ENCODE data around the gene PPP1R2.

PPP1R2 gene

DNA sequence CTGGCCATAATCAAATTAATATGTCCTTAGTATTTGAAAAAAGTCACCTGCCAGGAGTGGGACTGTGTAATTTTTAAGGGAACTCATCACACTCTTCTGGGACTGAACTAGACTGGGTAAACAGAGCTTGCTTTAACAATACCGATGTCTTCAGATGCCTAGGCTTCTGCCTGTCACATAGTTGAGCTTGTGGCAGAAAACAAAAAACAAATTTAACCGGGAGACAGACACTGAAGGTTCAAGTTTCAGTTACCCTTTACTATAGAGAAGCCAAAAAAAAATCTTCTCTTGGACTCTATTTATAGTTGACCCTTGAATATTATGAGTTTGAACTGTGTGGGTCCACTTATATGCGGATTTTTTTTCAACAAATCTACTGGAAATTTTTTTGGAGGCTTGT is 10.8 kb downstream of the PPP1R2 start:
- TF ChIP-seq, protein P1, sequence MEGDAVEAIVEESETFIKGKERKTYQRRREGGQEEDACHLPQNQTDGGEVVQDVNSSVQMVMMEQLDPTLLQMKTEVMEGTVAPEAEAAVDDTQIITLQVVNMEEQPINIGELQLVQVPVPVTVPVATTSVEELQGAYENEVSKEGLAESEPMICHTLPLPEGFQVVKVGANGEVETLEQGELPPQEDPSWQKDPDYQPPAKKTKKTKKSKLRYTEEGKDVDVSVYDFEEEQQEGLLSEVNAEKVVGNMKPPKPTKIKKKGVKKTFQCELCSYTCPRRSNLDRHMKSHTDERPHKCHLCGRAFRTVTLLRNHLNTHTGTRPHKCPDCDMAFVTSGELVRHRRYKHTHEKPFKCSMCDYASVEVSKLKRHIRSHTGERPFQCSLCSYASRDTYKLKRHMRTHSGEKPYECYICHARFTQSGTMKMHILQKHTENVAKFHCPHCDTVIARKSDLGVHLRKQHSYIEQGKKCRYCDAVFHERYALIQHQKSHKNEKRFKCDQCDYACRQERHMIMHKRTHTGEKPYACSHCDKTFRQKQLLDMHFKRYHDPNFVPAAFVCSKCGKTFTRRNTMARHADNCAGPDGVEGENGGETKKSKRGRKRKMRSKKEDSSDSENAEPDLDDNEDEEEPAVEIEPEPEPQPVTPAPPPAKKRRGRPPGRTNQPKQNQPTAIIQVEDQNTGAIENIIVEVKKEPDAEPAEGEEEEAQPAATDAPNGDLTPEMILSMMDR (IDR thresholded peaks at IDR 0.05; ENCODE audit: borderline replicate concordance, extremely low read depth, low read length, poor library complexity, severe bottlenecking) = no peak
- no peak for TF ChIP-seq EZH2 (IDR thresholded peaks at IDR 0.05; ENCODE audit: borderline replicate concordance, low read depth, low read length, severe bottlenecking)
- DNase-seq (no peak), ATAC-seq (ENCODE audit: insufficient read depth, low read depth) (no peak)
- Histone ChIP-seq H3K4me2 (ENCODE audit: insufficient read depth, low read length) (no peak overlapping the region), H3K9me3 (ENCODE audit: insufficient read depth, low read length, severe bottlenecking) (no peaks in the 10 kb centered on the region), H3K36me3 (ENCODE audit: insufficient read depth, low read length) (peaks cover 10% of the 10 kb centered on the region), H3K27me3 (ENCODE audit: insufficient read depth, low read length, poor library complexity) (no peaks in the 10 kb centered on the region), H3K4me1 (ENCODE audit: insufficient read depth, low read length) (no peaks in the 10 kb centered on the region; the same call in 1 of the 2 replicates), H3K9ac (ENCODE audit: low read depth, low read length) (no peak overlapping the region), H4K20me1 (ENCODE audit: insufficient read depth, low read length) (peaks cover 46% of the 10 kb centered on the region), H3K27ac (ENCODE audit: low read length) (no peak overlapping the region), H3K79me2 (ENCODE audit: insufficient read depth, low read length) (peaks cover 81% of the 10 kb centered on the region), H2AFZ (ENCODE audit: low read depth, low read length) (no peak overlapping the region), H3K4me3 (ENCODE audit: low read depth in 1 of 2, low read length in 2 of 2) (no peak overlapping the region)

DNA sequence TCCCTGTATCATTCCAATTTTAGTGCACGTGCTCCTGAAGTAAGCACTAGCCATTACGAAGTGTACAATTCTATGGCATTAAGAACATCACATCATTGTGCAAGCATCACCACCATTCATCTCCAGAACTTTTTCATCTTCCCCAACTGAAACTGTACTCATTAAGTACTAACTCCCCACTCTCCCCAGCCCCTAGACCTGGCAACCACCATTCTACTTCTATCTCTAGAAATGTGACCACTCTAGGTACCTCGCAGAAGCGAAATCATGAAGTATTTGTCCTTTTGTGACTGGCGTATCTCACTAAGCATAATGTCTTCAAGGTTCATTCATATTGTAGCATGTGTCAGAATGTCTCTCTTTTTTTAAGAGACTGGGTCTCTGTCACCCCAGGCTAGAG is 11.4 kb downstream of the PPP1R2 start:
- H3K9me3 ChIP-seq (ENCODE audit: insufficient read depth, low read length, severe bottlenecking) = no peaks in the 10 kb centered on the region
- H3K79me2 ChIP-seq (ENCODE audit: insufficient read depth, low read length) = peaks cover 74% of the 10 kb centered on the region
- TF ChIP-seq, protein P1 (IDR thresholded peaks at IDR 0.05; ENCODE audit: borderline replicate concordance, extremely low read depth, low read length, poor library complexity, severe bottlenecking) = no peak
- no peak for TF ChIP-seq EZH2 (IDR thresholded peaks at IDR 0.05; ENCODE audit: borderline replicate concordance, low read depth, low read length, severe bottlenecking)
- peaks cover 10% of the 10 kb centered on the region for H3K36me3 ChIP-seq (ENCODE audit: insufficient read depth, low read length)
- H3K27ac ChIP-seq (ENCODE audit: low read length) = no peak overlapping the region
- no peaks in the 10 kb centered on the region; the same call in 1 of the 2 replicates for H3K4me1 ChIP-seq (ENCODE audit: insufficient read depth, low read length)
- H2AFZ ChIP-seq (ENCODE audit: low read depth, low read length) = no peak overlapping the region
- no peak overlapping the region for H3K9ac ChIP-seq (ENCODE audit: low read depth, low read length)
- no peak overlapping the region for H3K4me2 ChIP-seq (ENCODE audit: insufficient read depth, low read length)
- peaks cover 42% of the 10 kb centered on the region for H4K20me1 ChIP-seq (ENCODE audit: insufficient read depth, low read length)
- no peaks in the 10 kb centered on the region for H3K27me3 ChIP-seq (ENCODE audit: insufficient read depth, low read length, poor library complexity)
- ATAC-seq (ENCODE audit: insufficient read depth, low read depth) = no peak
- DNase-seq = no peak
- no peak overlapping the region for H3K4me3 ChIP-seq (ENCODE audit: low read depth in 1 of 2, low read length in 2 of 2)

DNA sequence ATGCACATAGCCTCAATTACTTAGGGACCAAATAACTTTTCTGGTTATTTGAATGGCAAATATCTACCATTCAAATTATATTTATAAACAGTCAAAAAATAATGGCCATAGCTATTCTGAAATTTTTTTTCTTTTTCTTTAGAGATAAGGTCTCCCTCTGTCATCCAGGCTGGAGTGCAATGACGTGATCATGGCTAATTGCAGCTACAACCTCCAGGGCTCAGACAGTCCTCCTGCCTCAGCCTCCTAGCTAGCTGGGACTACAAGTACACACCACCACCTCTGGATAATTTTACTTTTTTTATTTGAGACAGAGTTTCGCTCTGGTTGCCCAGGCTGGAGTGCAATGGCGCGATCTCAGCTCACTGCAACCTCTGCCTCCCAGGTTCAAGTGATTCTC is 16.6 kb downstream of the PPP1R2 start:
- Histone ChIP-seq H3K36me3 (ENCODE audit: insufficient read depth, low read length) (peaks cover 29% of the 10 kb centered on the region), H3K4me2 (ENCODE audit: insufficient read depth, low read length) (no peak overlapping the region), H3K79me2 (ENCODE audit: insufficient read depth, low read length) (peaks cover 23% of the 10 kb centered on the region), H3K4me3 (ENCODE audit: low read depth in 1 of 2, low read length in 2 of 2) (no peak overlapping the region), H3K9ac (ENCODE audit: low read depth, low read length) (no peak overlapping the region), H3K4me1 (ENCODE audit: insufficient read depth, low read length) (no peaks in the 10 kb centered on the region), H3K27me3 (ENCODE audit: insufficient read depth, low read length, poor library complexity) (no peaks in the 10 kb centered on the region), H4K20me1 (ENCODE audit: insufficient read depth, low read length) (peaks cover 9% of the 10 kb centered on the region; the same call in 1 of the 2 replicates), H2AFZ (ENCODE audit: low read depth, low read length) (no peak overlapping the region), H3K9me3 (ENCODE audit: insufficient read depth, low read length, severe bottlenecking) (no peaks in the 10 kb centered on the region), H3K27ac (ENCODE audit: low read length) (no peak overlapping the region)
- ATAC-seq (ENCODE audit: insufficient read depth, low read depth) = no peak
- no peak for TF ChIP-seq EZH2 (IDR thresholded peaks at IDR 0.05; ENCODE audit: borderline replicate concordance, low read depth, low read length, severe bottlenecking)
- TF ChIP-seq, protein P1 (IDR thresholded peaks at IDR 0.05; ENCODE audit: borderline replicate concordance, extremely low read depth, low read length, poor library complexity, severe bottlenecking) = no peak
- no peak for DNase-seq

Measured in DND-41 (cell line).